Ovary (tissue), 3 donors: ENCODE data around the gene YWHAB.

Experiments used
- CTCF ChIP-seq, 3 donors: fragments of 450-650 bp in 2 of 3; fragments of 200-600 bp in 1 of 3; IDR thresholded peaks; one replicate each; pipeline versions ENCODE4 v1.5.1 to v1.8.0; 2016 to 2022; ENCODE audit warnings: antibody characterized with exemption in 3 of 3, mild to moderate bottlenecking in 1 of 3
- POLR2A ChIP-seq: fragments of 450-650 bp; IDR thresholded peaks from one replicate; pipeline ENCODE4 v1.6.1; 2017; ENCODE audit warnings: antibody characterized with exemption, mild to moderate bottlenecking, moderate library complexity
- donor health status: DM: no; HTN: no; CAD: no.

GRCh38 chr20:44946271-44946852 is 60.9 kb downstream of the YWHAB start:
- no peak for TF ChIP-seq CTCF (IDR thresholded peaks at IDR 0.05)
- TF ChIP-seq POLR2A: no peak
